Measurements from ENCODE around the gene ZMIZ1.

GRCh38 chr10:79287973-79288723, 219.4 kb downstream of the ZMIZ1 start:
- TF ChIP-seq CTCF (IDR thresholded peaks at IDR 0.05): no peak
- TF ChIP-seq POLR2A (IDR thresholded peaks at IDR 0.05): no peak

All from lower leg skin (tissue), 3 donors.